Sigmoid colon (tissue), 7 donors: ENCODE measurements around the gene IPCEF1. TPM values are rescaled to one million over a fixed set of nuclear protein-coding genes. Genes with fewer than 3 reads are reported as not detected.

ENCODE experiments used
- DNase-seq: peaks from one replicate; pipeline ENCODE4 v3.0.0-alpha.2; 2019
- H3K27ac ChIP-seq, 4 donors: fragments of 200-600 bp; sonication (generic); one replicate each; pipeline ENCODE4 v1.5.1; 2016 to 2019; ENCODE audit warnings: mild to moderate bottlenecking in 1 of 4
- H3K27me3 ChIP-seq, 3 donors: fragments of 200-600 bp; sonication (generic); one replicate each; pipeline ENCODE4 v1.5.1; 2019; ENCODE audit warnings: mild to moderate bottlenecking in 1 of 3
- H3K36me3 ChIP-seq, 4 donors: fragments of 200-600 bp; sonication (generic); one replicate each; pipeline ENCODE4 v1.5.1; 2016 to 2019
- H3K4me1 ChIP-seq, 4 donors: fragments of 200-600 bp; sonication (generic); one replicate each; pipeline ENCODE4 v1.5.1; 2017 to 2019
- H3K4me3 ChIP-seq, 4 donors: fragments of 200-600 bp; sonication (generic); one replicate each; pipeline ENCODE4 v1.5.1; 2017 to 2019; ENCODE audit warnings: mild to moderate bottlenecking in 2 of 4, moderate library complexity in 1 of 4
- H3K9me3 ChIP-seq, 4 donors: fragments of 200-600 bp in 3 of 4; sonication (generic) in 3 of 4; one replicate each; pipeline versions ENCODE4 v1.5.1 to v1.6.1; 2013 to 2019
- CTCF ChIP-seq, 4 experiments: fragments of 450-650 bp in 3 of 4; fragments of 200-600 bp in 1 of 4; IDR thresholded peaks; one replicate each; pipeline ENCODE4 v1.5.1; 2016 to 2019; ENCODE audit warnings: antibody characterized with exemption in 4 of 4, mild to moderate bottlenecking in 3 of 4, moderate library complexity in 2 of 4
- EP300 ChIP-seq, 4 donors: sonication (generic); formaldehyde crosslinking; IDR thresholded peaks; one replicate each; pipeline ENCODE4 v1.6.1; 2017; ENCODE audit warnings: antibody characterized with exemption in 4 of 4
- POLR2A ChIP-seq, 2 donors: fragments of 450-650 bp; IDR thresholded peaks; one replicate each; pipeline ENCODE4 v1.6.1; 2016; ENCODE audit warnings: antibody characterized with exemption in 2 of 2, mild to moderate bottlenecking in 2 of 2, moderate library complexity in 2 of 2
- POLR2AphosphoS5 ChIP-seq, 4 donors: sonication (generic); formaldehyde crosslinking; IDR thresholded peaks; one replicate each; pipeline ENCODE4 v1.6.1; 2017; ENCODE audit warnings: antibody characterized with exemption in 4 of 4
- WGBS, 2 donors: extraction: QIAGEN DNeasy Blood & Tissue Kit; methylation state at CpG; one replicate each; pipeline ENCODE4 v1.1.7; 2013; 5-methylcytosine and 5-hydroxymethylcytosine counted together
- intact Hi-C: fragments of 100-400 bp; cut with DNase I; formaldehyde crosslinking; loops from one replicate; pipeline ENCODE4 v1.15.1; 2023
- polyA plus RNA-seq, 3 donors: library from polyadenylated mRNA; stranded (reverse); fragments of 200-250 nt; gene quantifications; one replicate each; pipeline ENCODE4 v1.2.3, GENCODE V29; 2013
- total RNA-seq, 4 donors: library from RNA; depleted of rRNA; stranded (reverse); fragments of >200 nt; gene quantifications; one replicate each; pipeline ENCODE4 v1.1.0, GENCODE V29; 2016
- donor health status: healthy with polysubstance abuse.
- donor health status: Bipolar disorder and iron deficiency.
- donor health status: healthy.

IPCEF1 gene
- total and polyA plus RNA-seq, 7 donors = 0.28 to 5.5 (median 0.71) TPM

GRCh38 chr6:154402081-154402780, 45.6 kb upstream of the IPCEF1 start:
- Histone ChIP-seq H3K27me3 (no peaks in the 10 kb centered on the region), H3K27ac (peak overlapping the region in 1 of 4 donors; percentile 90), H3K36me3 (peaks cover 0 to 20% (median 6%) of the 10 kb centered on the region in 4 donors), H3K4me3 (no peak overlapping the region), H3K9me3 (no peaks in the 10 kb centered on the region), H3K4me1 (peaks cover 0 to 25% (median 20%) of the 10 kb centered on the region in 4 donors)
- no peak for DNase-seq
- intact Hi-C loops = loop anchor here (10.0 kb wide), 2 partner anchors 193 to 247 kb away; no protein-coding TSS in a partner anchor
- WGBS, 2 donors = 92 to 94% methylated on average over 6 of the region's 6 CpGs
- no peak for TF ChIP-seq POLR2AphosphoS5 (IDR thresholded peaks at IDR 0.05)
- TF ChIP-seq EP300 (IDR thresholded peaks at IDR 0.05) = no peak
- no peak for TF ChIP-seq POLR2A (IDR thresholded peaks at IDR 0.05)
- no peak for TF ChIP-seq CTCF (IDR thresholded peaks at IDR 0.05)

GRCh38 chr6:154399097-154399496, 42.5 kb upstream of the IPCEF1 start:
- H3K9me3 ChIP-seq = no peaks in the 10 kb centered on the region
- peaks cover 0 to 14% (median 9%) of the 10 kb centered on the region in 4 donors for H3K4me1 ChIP-seq
- peak overlapping the region in 1 of 4 donors; percentile 6 for H3K27ac ChIP-seq
- H3K27me3 ChIP-seq = no peaks in the 10 kb centered on the region
- peaks cover 0 to 11% (median 3%) of the 10 kb centered on the region in 4 donors for H3K36me3 ChIP-seq
- 89 to 95% methylated on average over 5 of the region's 5 CpGs for WGBS, 2 donors
- H3K4me3 ChIP-seq = no peak overlapping the region
- no peak for DNase-seq
- intact Hi-C loops = no loop called here
- TF ChIP-seq EP300 (IDR thresholded peaks at IDR 0.05) (no peak), POLR2AphosphoS5 (IDR thresholded peaks at IDR 0.05) (peak in 1 of 4 donors; percentile 7), POLR2A (IDR thresholded peaks at IDR 0.05) (no peak), CTCF (IDR thresholded peaks at IDR 0.05) (no peak)

- Histone ChIP-seq H3K4me3 (no peak overlapping the region), H3K9me3 (no peaks in the 10 kb centered on the region), H3K27me3 (no peaks in the 10 kb centered on the region), H3K27ac (no peak overlapping the region), H3K4me1 (peaks cover 0 to 4% (median 0%) of the 10 kb centered on the region in 4 donors), H3K36me3 (peaks cover 0 to 11% (median 3%) of the 10 kb centered on the region in 4 donors)
- no peak for DNase-seq
- intact Hi-C loops = no loop called here
- TF ChIP-seq POLR2AphosphoS5 (IDR thresholded peaks at IDR 0.05) (no peak), POLR2A (IDR thresholded peaks at IDR 0.05) (no peak), CTCF (IDR thresholded peaks at IDR 0.05) (no peak), EP300 (IDR thresholded peaks at IDR 0.05) (no peak)
- 95 to 96% methylated on average over 9 of the region's 9 CpGs for WGBS, 2 donors
These were observed 41.0 kb upstream of the IPCEF1 start for GRCh38 chr6:154397491-154398195.

GRCh38 chr6:154395878-154396277, 39.3 kb upstream of the IPCEF1 start:
- DNase-seq = no peak
- Histone ChIP-seq H3K27ac (no peak overlapping the region), H3K9me3 (no peaks in the 10 kb centered on the region), H3K4me3 (no peak overlapping the region), H3K4me1 (no peaks in the 10 kb centered on the region), H3K36me3 (peaks cover 0 to 5% (median 1%) of the 10 kb centered on the region in 4 donors), H3K27me3 (no peaks in the 10 kb centered on the region)
- intact Hi-C loops = no loop called here
- no peak for TF ChIP-seq POLR2AphosphoS5 (IDR thresholded peaks at IDR 0.05)
- no peak for TF ChIP-seq POLR2A (IDR thresholded peaks at IDR 0.05)
- TF ChIP-seq EP300 (IDR thresholded peaks at IDR 0.05) = no peak
- TF ChIP-seq CTCF (IDR thresholded peaks at IDR 0.05) = no peak
- WGBS, 2 donors = 92 to 94% methylated on average over 6 of the region's 6 CpGs
